ENCODE measurements around the gene NXN.

NXN gene

GRCh38 chr17:979539-980405 lies at the start of gene NXN:
Gene NXN (minus strand): TSS chr17:979776.
- no peak for DNase-seq (ENCODE audit: low read depth, low spot score)

GRCh38 chr17:1027044-1027443 lies 47.5 kb upstream of the NXN start:
- DNase-seq (ENCODE audit: low read depth, low spot score), result no peak

GRCh38 chr17:1026599-1026975 lies 47.0 kb upstream of the NXN start:
- DNase-seq (ENCODE audit: low read depth, low spot score), result no peak

GRCh38 chr17:1025733-1026598 lies 46.4 kb upstream of the NXN start:
- DNase-seq (ENCODE audit: low read depth, low spot score), result no peak

DNA sequence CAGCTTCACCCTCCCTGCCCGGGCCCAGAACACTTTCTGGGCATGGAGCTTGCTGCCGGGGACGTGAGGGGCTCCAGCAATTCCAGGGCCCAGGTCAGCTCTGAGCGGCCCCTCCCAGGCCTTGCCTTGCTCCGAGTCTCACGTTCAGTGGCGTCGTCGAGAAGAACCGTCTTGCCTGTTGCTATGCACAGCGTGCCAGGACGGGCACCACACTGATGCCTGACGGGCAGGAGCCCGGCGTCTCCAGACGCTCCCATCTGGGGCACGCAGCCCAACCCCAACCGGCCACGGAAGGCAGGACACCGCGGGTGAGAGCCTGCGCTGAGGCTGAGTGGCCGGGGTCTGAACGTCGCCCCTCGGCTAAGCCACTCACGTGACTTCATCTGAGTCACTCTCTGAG lies 44.5 kb upstream of the NXN start:
- no peak for DNase-seq (ENCODE audit: low read depth, low spot score)

DNA sequence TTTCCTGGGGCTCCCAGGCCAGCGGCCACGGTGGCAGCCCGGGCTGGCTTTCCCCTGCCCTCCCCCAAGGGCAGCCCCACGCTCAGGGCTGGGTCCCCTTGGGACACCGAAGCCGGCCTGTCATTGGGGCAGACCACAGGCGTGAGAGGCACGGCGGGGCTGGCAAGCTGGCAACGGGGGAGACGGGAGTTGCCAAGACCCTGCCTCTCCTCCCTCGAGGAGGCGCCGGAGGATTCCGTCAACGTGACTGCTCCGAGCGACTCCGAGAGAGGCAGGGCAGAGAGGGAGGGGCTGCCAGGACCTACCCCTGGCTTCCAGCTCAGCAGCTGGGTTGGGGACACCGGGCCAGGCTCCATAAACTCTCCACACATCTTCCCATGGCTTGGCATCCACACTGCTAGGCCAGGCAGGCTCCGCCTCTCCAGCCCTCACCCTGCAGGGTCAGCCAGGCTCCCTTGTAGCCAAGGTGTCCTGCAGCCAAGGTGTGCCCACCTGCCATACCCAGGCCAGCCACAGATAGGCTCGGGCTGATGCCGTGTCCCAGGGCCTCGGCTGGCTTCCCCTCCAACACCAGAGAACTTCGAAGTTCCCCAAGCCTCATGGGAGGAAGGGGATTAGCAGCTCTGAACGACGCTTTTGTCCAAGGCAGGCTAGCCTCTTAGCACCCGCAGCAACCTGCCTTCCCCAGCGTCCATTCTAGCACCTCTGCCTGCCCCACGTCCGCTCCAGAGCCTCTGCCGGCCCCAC lies 42.9 kb upstream of the NXN start:
- DNase-seq (ENCODE audit: low read depth, low spot score), result no peak

DNA sequence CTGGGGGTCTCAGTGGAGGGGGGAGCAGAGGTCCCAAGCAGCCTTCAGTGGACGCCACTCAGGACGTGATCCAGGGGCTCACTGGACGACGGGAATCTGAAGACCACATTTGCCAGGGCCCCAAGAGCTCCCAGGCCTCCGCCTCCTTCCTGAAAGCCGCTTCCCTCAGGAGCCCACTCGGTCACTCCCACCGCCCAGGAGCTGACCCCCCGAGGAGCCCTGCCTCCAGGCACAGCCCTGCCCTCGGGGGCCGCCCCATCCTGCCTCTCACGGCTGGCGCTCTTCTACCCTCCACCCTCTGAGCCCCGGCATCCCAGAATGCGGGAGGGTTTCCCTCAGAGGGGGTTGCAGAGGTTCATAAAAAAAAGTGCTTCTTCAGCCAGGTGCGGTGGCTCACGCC lies 41.6 kb upstream of the NXN start:
- no peak for DNase-seq (ENCODE audit: low read depth, low spot score)

DNA sequence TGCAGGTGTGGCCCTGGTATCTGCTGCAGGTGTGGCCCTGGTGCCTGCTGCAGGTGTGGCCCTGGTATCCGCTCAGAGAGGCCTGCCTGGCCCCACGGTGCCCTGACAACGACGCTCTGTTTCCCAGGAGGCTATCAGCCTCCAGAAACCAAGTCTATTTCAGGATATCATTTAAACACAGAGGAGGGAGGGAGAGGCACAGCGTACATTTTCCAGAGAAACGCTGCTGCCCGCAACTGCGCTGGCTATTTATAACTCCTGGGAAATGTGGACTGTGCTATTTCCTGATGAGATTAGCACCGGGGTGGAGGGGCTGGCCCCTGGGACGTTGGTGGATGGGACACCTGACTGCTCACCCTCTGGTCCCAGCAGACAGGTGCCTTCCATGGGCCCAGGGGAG lies 39.9 kb upstream of the NXN start:
- DNase-seq (ENCODE audit: low read depth, low spot score), result no peak

GRCh38 chr17:1018547-1018946 lies 39.0 kb upstream of the NXN start:
- DNase-seq (ENCODE audit: low read depth, low spot score), result no peak

- DNase-seq (ENCODE audit: low read depth, low spot score), result no peak
These were observed 34.1 kb upstream of the NXN start for GRCh38 chr17:1013729-1014090.

GRCh38 chr17:1012823-1013728 lies 33.5 kb upstream of the NXN start:
- DNase-seq (ENCODE audit: low read depth, low spot score), result no peak

DNA sequence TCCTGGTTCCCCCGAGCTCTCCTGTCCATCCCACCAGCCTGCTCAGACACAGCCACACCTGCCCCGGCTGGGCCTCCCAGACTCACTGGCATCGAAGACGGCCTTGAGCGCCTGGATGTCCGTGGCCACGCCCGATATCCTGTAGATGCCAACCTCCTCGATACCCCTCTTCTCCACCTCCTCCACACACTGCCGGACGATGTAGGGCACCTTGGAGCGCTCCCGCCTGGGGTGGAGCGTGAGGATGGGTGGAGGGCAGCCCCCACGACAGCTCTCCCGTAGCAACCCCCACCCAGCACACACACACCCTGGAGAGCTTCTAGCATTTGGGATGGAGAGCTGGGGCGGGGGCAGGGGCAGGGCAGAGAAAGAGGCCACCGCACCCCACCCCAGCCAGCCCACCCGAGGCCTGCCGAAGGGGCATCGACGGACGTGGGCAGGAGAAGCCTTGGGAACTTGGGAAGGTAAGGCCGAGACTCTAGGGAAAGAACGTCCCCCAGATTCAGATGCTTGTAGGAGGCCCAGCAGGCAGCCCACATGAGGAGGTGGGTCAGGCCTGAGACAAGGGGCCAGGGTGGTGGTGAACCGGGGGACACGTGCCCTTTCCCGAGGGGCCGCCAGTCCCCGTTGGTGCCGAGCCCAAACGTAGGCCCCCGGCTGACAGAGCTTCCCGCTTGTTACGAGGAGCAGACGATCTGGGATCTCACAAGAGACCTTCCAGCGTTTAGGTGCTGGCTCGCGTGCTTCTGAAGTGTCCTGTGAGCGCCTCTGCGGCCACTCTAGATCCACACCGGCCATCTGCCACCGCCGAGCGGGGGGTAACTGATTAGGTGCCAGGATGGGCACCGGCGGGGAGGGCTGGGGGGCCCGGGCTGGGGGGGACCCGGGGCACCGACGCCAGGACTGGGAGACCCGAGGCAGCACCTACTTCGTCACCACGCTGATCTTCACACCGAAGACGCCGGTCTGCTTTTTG lies 32.5 kb upstream of the NXN start:
- no peak for DNase-seq (ENCODE audit: low read depth, low spot score)

GRCh38 chr17:1011138-1011537 lies 31.6 kb upstream of the NXN start:
- no peak for DNase-seq (ENCODE audit: low read depth, low spot score)

GRCh38 chr17:1010586-1010985 lies 31.0 kb upstream of the NXN start:
- no peak for DNase-seq (ENCODE audit: low read depth, low spot score)

GRCh38 chr17:1010086-1010450 lies 30.5 kb upstream of the NXN start:
- DNase-seq (ENCODE audit: low read depth, low spot score), result no peak

- no peak for DNase-seq (ENCODE audit: low read depth, low spot score)
These were observed 29.9 kb upstream of the NXN start for GRCh38 chr17:1009229-1010085.

- no peak for DNase-seq (ENCODE audit: low read depth, low spot score)
These were observed 28.6 kb upstream of the NXN start for GRCh38 chr17:1008008-1008761.

- no peak for DNase-seq (ENCODE audit: low read depth, low spot score)
These were observed 27.9 kb upstream of the NXN start for GRCh38 chr17:1007310-1008007.
